GM19397 (cell line): ENCODE results near the gene CHDH.
A peak's percentile ranks its signal among the peaks of the same experiment; 100 is the strongest.

Source experiments
- ATAC-seq: cut with Tn5 transposase; IDR thresholded peaks from one replicate; pipeline ENCODE4 v1.9.1; 2021; ENCODE audit warnings: mild to moderate bottlenecking, moderate library complexity; ENCODE audit not compliant: unreplicated experiment

CHDH gene, protein sequence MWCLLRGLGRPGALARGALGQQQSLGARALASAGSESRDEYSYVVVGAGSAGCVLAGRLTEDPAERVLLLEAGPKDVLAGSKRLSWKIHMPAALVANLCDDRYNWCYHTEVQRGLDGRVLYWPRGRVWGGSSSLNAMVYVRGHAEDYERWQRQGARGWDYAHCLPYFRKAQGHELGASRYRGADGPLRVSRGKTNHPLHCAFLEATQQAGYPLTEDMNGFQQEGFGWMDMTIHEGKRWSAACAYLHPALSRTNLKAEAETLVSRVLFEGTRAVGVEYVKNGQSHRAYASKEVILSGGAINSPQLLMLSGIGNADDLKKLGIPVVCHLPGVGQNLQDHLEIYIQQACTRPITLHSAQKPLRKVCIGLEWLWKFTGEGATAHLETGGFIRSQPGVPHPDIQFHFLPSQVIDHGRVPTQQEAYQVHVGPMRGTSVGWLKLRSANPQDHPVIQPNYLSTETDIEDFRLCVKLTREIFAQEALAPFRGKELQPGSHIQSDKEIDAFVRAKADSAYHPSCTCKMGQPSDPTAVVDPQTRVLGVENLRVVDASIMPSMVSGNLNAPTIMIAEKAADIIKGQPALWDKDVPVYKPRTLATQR

GRCh38 chr3:53846134-53846850, at the start of gene CHDH, which contains the start of gene IL17RB:
TSS of gene CHDH (minus strand) at chr3:53846419. CDS start at chr3:53824008, 22,411 bp downstream.
TSS of gene IL17RB (plus strand) at chr3:53846568. CDS start at chr3:53846589, 21 bp downstream.
- ATAC-seq = peak; percentile 53

GRCh38 chr3:53892286-53892637, 46.0 kb upstream of the CHDH start:
- ATAC-seq = no peak

DNA sequence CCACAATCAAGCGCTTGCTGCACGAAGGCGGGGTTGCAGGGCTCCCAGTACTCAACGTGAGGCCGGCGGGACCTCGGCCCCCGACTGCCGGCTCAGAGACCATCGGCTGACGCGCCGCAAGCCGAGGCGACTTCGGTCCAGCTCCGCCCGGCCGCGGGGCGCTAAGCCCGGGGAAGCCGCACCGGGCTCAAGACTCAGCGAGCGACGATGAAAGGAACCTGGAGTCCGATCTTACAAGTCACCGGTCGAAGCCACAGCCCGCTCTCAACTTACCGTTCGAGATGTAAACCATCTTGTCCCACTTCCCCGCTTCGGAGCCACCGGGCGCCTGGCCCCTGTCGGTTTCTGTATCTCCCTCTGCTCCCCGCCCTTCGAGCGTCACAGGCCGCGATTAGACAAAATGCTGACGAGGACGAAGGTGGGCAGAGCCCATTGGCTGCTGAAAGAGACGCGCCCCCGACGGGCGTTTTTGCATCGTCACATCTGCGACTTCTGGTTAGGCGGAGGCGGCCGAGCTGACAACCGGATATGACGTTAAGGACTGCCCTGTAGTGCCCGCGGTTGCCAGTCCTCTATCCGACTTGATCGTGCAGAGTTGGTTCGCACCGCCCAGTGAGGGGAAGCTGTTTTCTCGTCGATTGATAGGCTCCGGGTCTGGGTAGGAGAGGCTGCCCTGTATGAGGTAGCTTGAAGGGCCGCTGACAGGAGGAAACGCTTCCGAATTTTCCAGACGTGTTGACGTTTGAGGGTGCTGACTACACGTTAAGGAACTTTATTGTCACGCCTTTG, 45.5 kb upstream of the CHDH start, which contains the start of gene SELENOK:
Gene SELENOK, minus strand, starts transcription at position 363 of the 789 bp plus-strand sequence.
- peak; percentile 97 for ATAC-seq

- ATAC-seq = peak; percentile 13
Observed at GRCh38 chr3:53890726-53891475, 44.7 kb upstream of the CHDH start.

DNA sequence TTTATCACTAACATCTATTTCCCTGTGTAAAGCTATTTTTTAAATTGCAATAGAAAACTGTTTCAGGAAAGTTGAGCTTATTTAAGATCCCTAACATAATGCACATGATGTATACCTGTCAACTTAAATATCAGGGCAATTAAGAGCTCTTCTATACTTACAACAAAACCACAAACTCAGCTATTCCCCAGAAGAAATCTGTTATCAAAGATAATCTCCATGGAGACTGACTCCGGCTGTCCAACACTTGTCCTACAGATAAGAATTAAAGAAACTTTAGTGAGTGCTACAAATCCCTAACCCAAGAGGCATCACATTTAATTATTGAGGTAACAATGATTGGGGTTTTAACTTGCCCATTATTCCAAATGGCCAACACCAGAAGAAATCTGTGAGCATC, 42.0 kb upstream of the CHDH start:
- no peak for ATAC-seq

DNA sequence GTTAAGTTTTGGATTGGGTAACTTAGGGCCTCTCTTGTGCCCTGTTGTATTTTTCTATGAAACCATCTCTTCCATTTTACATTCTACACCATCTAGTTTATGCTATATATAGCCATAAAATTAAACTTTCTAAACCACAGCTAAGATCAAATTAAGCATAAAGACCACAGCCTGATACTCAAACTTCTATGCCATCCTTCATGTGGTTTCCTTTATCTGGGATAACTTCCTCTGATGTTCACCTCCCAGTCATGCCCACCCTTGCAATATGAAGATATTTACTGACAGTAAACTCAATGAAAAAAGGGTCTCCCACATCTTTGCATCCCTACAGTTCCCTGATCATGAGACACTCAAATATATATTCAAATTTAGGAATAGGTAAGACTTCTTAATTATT, 41.2 kb upstream of the CHDH start:
- no peak for ATAC-seq

DNA sequence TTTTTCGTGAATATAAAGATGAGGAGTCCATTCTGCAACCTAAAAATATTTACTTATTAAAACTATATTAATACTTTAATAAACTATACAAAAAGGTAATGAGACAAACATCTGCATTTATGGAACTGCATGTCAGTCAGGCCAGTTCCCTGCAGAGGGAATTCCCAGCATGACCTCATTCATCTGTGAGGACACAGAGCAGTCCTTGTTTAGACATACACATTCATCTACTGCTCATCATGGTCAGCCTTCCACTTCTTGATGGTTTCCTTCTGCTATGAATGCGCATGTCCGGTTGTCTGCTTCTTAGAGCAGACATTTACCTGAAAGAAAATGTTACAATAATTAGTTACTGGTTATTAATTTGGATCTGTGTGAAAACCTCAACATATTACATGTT, 39.0 kb upstream of the CHDH start:
- ATAC-seq = no peak

DNA sequence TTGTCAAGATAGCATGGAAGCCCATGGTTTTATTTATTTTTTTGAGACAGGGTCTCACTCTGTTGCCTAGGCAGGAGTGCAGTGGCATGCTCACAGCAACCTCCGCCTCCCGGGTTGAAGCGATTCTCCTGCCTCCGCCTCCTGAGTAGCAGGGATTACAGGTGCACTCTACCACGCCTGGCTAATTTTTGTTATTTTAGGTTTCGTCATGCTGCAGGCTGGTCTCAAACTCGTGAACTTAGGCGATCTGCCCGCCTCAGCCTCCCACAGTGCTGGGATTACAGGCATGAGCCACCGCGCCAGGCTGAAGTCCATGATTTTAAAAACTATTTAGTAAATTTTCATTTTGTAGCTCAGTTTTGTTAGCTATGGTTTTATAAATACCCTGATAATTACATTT, 38.4 kb upstream of the CHDH start:
- ATAC-seq = no peak

DNA sequence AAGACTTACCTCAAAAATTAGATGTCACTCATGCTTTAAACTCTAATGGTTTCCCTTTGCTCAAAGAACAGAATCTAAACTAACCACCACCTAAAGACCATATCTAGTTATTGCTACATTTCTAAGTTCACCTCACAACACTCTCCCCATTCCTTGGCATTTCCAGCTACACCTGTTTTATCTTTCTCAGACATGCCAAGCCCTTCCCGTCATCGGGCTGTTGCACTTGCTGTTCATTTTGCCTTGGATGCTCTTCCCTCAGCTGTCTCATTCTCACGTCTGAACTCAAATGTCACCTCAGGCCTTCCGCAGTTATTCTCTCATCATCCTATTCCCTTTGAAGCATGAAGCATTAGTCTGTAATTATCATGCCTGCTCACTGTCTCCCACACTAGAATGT, 36.8 kb upstream of the CHDH start:
- no peak for ATAC-seq

- ATAC-seq = peak; percentile 85
Observed at GRCh38 chr3:53881691-53882593, 35.7 kb upstream of the CHDH start, which contains the start of gene ACTR8. TSS of gene ACTR8 (minus strand) at chr3:53882152. CDS start at chr3:53882101, 51 bp downstream.

- no peak for ATAC-seq
Observed at GRCh38 chr3:53880396-53881345, 34.5 kb upstream of the CHDH start.

GRCh38 chr3:53865732-53866499, 19.7 kb upstream of the CHDH start:
- ATAC-seq = peak; percentile 42

GRCh38 chr3:53863145-53863544, 16.9 kb upstream of the CHDH start:
- no peak for ATAC-seq

- ATAC-seq = no peak
Observed at GRCh38 chr3:53862241-53862640, 16.0 kb upstream of the CHDH start.

GRCh38 chr3:53860196-53860595, 14.0 kb upstream of the CHDH start:
- no peak for ATAC-seq

DNA sequence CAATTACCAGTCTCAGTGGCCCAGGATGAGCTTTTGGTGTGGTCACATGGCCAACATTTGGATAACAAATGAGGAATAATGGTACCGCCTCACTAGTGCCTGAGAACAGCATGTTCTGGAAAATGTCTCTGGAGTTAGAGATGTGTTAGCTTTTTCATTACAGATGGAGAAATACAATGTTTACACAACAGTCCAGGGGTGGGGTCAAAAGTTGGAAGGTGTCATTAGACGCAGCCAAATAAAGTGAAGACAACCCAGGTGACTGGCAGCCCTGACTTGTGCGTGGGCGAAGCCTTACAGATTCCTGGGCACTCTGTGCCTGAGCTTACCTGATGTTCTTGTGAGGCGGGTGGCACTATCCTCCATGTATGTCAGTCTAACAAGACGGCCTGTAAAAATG, 13.0 kb upstream of the CHDH start:
- no peak for ATAC-seq

DNA sequence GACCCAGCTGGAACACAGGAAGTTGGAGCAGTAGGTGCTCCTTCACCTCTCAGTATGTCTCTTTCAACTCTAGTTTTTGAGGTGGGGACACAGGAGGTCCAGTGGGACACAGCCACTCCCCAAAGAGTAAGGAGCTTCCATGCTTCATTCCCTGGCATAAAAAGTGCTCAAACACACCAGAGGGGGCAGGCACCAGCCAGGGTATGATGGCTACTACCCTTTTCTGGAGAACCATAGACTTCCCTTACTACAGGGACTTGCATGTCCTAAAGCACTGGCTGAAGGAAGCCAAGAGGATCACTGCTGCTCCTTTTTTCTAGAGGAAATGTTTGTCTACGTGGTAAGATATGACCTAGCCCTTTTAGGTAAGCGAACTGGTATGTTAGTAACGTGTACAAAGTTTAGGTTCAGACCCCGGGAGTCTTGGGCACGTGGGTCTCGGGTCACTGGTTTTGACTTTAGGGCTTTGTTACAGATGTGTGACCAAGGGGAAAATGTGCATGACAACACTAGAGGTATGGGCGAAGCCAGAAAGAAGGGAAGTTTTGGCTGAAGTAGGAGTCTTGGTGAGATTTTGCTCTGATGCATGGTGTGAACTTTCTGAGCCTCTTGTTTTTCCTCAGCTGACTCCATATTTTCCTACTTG, 12.0 kb upstream of the CHDH start:
- no peak for ATAC-seq
